ENCODE data around the gene CNDP2. TPM values are rescaled to one million over a fixed set of nuclear protein-coding genes. Genes with fewer than 3 reads are reported as not detected.

Gene CNDP2
- total RNA-seq, 1 experiment from 2014 or later = 161 TPM

DNA sequence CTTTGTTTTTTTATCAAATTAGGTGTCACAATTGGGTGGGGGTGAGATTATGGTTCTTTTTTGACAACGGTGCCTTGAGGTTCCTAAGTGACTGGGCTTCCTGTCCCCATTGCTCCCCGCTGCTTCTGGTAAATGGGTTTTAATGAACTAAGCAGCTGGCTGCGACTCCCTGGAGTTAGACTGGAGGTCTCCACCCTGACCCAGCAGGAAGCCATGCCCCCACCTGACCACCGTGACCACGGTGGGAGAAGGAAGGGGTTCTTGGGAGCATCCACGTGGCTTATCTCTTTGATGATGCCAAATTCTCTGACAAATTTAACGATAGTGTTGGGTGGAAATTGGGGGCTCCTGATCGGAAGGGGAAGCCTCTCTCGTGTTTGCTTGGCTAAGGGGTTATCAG is 12.2 kb downstream of the CNDP2 start:
- intact Hi-C loops (cut with micrococcal nuclease; ENCODE audit: unreplicated experiment) = no loop called here

DNA sequence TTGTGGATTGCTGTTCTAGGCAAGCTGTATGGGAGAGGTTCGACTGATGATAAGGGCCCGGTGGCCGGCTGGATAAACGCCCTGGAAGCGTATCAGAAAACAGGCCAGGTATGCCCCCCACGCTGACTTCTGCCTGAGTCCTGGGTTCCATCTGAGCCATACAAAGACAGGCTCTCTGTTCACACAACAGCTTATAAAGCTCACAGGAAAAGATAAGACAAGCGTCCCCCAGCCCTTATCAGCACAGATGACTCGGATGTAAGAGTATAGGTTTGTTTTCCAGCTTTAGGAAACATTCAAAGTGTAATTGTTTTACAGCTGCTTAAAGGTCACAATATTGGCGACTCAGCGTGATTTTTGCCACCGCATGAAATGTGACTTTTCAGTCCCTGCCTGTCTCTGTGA is 12.7 kb downstream of the CNDP2 start:
- Histone ChIP-seq H3F3A (ENCODE audit: insufficient read depth, low read depth) (no peaks in the 10 kb centered on the region), H2AFZ (no peak overlapping the region), H4K20me1 (ENCODE audit: insufficient read depth) (peaks cover 3% of the 10 kb centered on the region; the same call in 1 of the 2 replicates), H3K27me3 (ENCODE audit: insufficient read depth, low read depth) (no peaks in the 10 kb centered on the region), H3K4me1 (replicated peaks; ENCODE audit: insufficient read depth) (no peaks in the 10 kb centered on the region), H3K79me2 (ENCODE audit: low read depth) (no peaks in the 10 kb centered on the region), H3K9me2 (ENCODE audit: insufficient read depth) (no peaks in the 10 kb centered on the region), H3K27ac (no peak overlapping the region), H3K4me3 (no peak overlapping the region), H3K9me3 (ENCODE audit: insufficient read depth, low read depth) (no peaks in the 10 kb centered on the region), H3K4me2 (no peak overlapping the region), H3K36me3 (ENCODE audit: low read depth) (0 out of 2 replicates have a peak, but pooled peaks cover 19% of the 10 kb centered on the region)
- intact Hi-C loops (cut with micrococcal nuclease; ENCODE audit: unreplicated experiment) = no loop called here
- BruUV-seq (replicated peaks) = no TSS peak
- ChIA-PET POLR2A (ENCODE audit: unreplicated experiment) (no interaction called here), CTCF (no interaction called here)
- TF ChIP-seq, protein P1, sequence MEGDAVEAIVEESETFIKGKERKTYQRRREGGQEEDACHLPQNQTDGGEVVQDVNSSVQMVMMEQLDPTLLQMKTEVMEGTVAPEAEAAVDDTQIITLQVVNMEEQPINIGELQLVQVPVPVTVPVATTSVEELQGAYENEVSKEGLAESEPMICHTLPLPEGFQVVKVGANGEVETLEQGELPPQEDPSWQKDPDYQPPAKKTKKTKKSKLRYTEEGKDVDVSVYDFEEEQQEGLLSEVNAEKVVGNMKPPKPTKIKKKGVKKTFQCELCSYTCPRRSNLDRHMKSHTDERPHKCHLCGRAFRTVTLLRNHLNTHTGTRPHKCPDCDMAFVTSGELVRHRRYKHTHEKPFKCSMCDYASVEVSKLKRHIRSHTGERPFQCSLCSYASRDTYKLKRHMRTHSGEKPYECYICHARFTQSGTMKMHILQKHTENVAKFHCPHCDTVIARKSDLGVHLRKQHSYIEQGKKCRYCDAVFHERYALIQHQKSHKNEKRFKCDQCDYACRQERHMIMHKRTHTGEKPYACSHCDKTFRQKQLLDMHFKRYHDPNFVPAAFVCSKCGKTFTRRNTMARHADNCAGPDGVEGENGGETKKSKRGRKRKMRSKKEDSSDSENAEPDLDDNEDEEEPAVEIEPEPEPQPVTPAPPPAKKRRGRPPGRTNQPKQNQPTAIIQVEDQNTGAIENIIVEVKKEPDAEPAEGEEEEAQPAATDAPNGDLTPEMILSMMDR (conservative IDR thresholded peaks at IDR 0.05) = no peak
- no peak for TF ChIP-seq EZH2 (IDR thresholded peaks at IDR 0.05; ENCODE audit: low read depth)
- no peak for DNase-seq

More for the DNA sequence above, 12.2 kb downstream of the CNDP2 start:
- H2AFZ ChIP-seq = no peak overlapping the region
- 0 out of 2 replicates have a peak, but pooled peaks cover 3% of the 10 kb centered on the region for H4K20me1 ChIP-seq (ENCODE audit: insufficient read depth)
- no TSS peak for BruUV-seq (replicated peaks)
- no peaks in the 10 kb centered on the region for H3K9me2 ChIP-seq (ENCODE audit: insufficient read depth)
- ChIA-PET POLR2A (ENCODE audit: unreplicated experiment) (no interaction called here), CTCF (no interaction called here)
- TF ChIP-seq EZH2 (IDR thresholded peaks at IDR 0.05; ENCODE audit: low read depth) = no peak
- TF ChIP-seq, protein P1 (conservative IDR thresholded peaks at IDR 0.05) = no peak
- H3K4me2 ChIP-seq = no peak overlapping the region
- H3F3A ChIP-seq (ENCODE audit: insufficient read depth, low read depth) = no peaks in the 10 kb centered on the region
- H3K9me3 ChIP-seq (ENCODE audit: insufficient read depth, low read depth) = no peaks in the 10 kb centered on the region
- no peaks in the 10 kb centered on the region for H3K79me2 ChIP-seq (ENCODE audit: low read depth)
- H3K36me3 ChIP-seq (ENCODE audit: low read depth) = 0 out of 2 replicates have a peak, but pooled peaks cover 19% of the 10 kb centered on the region
- H3K4me1 ChIP-seq (replicated peaks; ENCODE audit: insufficient read depth) = no peaks in the 10 kb centered on the region
- H3K4me3 ChIP-seq = no peak overlapping the region
- H3K27ac ChIP-seq = no peak overlapping the region
- DNase-seq = no peak
- H3K27me3 ChIP-seq (ENCODE audit: insufficient read depth, low read depth) = no peaks in the 10 kb centered on the region

DNA sequence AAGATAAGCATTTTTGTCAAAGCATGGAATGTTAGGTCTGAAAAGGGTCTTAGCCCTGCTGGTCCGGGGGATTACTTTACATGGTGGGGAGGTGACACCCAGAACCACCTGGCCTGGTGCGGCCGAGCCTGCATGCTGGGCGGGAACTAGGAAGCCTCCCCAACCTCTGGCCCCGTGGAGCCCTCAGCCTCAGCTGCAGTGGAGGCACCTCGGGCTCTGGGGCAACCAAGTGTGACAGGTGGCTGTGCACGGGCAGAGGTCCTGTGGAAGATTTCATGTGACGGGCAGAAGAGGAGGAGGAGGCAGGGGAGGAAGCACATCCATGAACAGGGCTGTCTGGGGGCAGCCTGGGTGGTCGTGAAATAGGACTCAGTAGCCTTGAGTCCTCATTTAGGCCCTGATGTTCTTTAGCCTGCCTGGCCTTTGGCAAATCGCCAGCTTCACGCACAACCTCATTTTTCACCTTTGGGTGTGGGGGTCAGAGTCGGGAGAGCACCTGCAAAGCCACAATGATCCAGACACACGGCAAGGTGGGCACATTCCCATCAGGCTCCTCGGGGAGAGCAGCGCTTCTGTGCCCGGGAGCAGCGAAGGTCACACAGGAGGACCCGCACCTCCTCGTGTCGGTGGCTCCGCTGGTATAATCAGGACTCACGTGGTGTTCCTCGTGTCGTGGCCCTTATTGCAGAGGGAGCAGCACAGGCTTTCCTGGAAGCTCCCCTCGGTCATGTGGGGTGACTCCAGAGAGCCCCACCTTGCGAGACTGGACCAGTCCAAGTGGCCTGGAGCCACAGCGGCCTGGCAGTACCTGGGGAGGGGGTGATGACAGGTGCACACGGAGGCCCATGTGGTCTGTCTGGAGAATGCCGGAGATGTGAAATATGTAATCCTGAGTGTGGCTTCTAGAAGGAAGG is 13.9 kb downstream of the CNDP2 start:
- H3F3A ChIP-seq (ENCODE audit: insufficient read depth, low read depth) = no peaks in the 10 kb centered on the region
- TF ChIP-seq, protein P1 (conservative IDR thresholded peaks at IDR 0.05) = no peak
- no peak for TF ChIP-seq EZH2 (IDR thresholded peaks at IDR 0.05; ENCODE audit: low read depth)
- no peaks in the 10 kb centered on the region for H3K9me3 ChIP-seq (ENCODE audit: insufficient read depth, low read depth)
- no peaks in the 10 kb centered on the region for H3K79me2 ChIP-seq (ENCODE audit: low read depth)
- no peaks in the 10 kb centered on the region for H3K27me3 ChIP-seq (ENCODE audit: insufficient read depth, low read depth)
- no peak for DNase-seq
- ChIA-PET POLR2A (ENCODE audit: unreplicated experiment) (no interaction called here), CTCF (no interaction called here)
- H2AFZ ChIP-seq = no peak overlapping the region
- H3K4me2 ChIP-seq = no peak overlapping the region
- 0 out of 2 replicates have a peak, but pooled peaks cover 19% of the 10 kb centered on the region for H3K36me3 ChIP-seq (ENCODE audit: low read depth)
- H3K27ac ChIP-seq = no peak overlapping the region
- H4K20me1 ChIP-seq (ENCODE audit: insufficient read depth) = no peaks in the 10 kb centered on the region; the same call in 1 of the 2 replicates
- intact Hi-C loops (cut with micrococcal nuclease; ENCODE audit: unreplicated experiment) = no loop called here
- no peak overlapping the region for H3K4me3 ChIP-seq
- H3K9me2 ChIP-seq (ENCODE audit: insufficient read depth) = no peaks in the 10 kb centered on the region
- no peaks in the 10 kb centered on the region for H3K4me1 ChIP-seq (replicated peaks; ENCODE audit: insufficient read depth)
- no TSS peak for BruUV-seq (replicated peaks)
